Stimulated activated effector memory CD8-positive, alpha-beta T cell treated with anti-CD3 and anti-CD28 coated beads, Interleukin-12 subunit alpha, Interleukin-12 subunit beta, amount 100 ng/mL, for 72 hours (primary cell): Measurements from ENCODE around the gene EME1.

Experiments
- ATAC-seq: fragments of 150-1000 bp; cut with Tn5 transposase; 2 replicates; pipeline ENCODE4 v1.10.0; 2021
- DNase-seq, 2 donors: peaks; one replicate each; pipeline ENCODE4 v3.0.0; 2021 to 2022; ENCODE audit warnings: low spot score in 2 of 2
- H3K27ac Mint-ChIP-seq: one replicate; pipeline ENCODE4 v1.8.0; 2022; ENCODE audit warnings: mild to moderate bottlenecking, mixed read lengths
- H3K36me3 Mint-ChIP-seq: one replicate; pipeline ENCODE4 v1.8.0; 2022; ENCODE audit warnings: mild to moderate bottlenecking, mixed read lengths
- H3K4me1 Mint-ChIP-seq: one replicate; pipeline ENCODE4 v1.8.0; 2022; ENCODE audit warnings: mixed read lengths
- H3K4me3 Mint-ChIP-seq: one replicate; pipeline ENCODE4 v1.8.0; 2022; ENCODE audit warnings: mild to moderate bottlenecking, mixed read lengths
- H3K9me3 Mint-ChIP-seq: one replicate; pipeline ENCODE4 v1.8.0; 2022; ENCODE audit warnings: mixed read lengths

EME1 gene

GRCh38 chr17:50365649-50366393 lies 7.2 kb upstream of the EME1 start:
- H3K27ac Mint-ChIP-seq = no peak overlapping the region
- peaks cover 59% of the 10 kb centered on the region for H3K36me3 Mint-ChIP-seq

GRCh38 chr17:50367401-50367800 lies 5.6 kb upstream of the EME1 start:
- Mint-ChIP-seq H3K4me1 (peaks cover 21% of the 10 kb centered on the region), H3K9me3 (no peaks in the 10 kb centered on the region), H3K36me3 (peaks cover 57% of the 10 kb centered on the region), H3K4me3 (no peak overlapping the region), H3K27ac (peak overlapping the region; percentile 59)
- ATAC-seq (no peak), DNase-seq (no peak)

More at GRCh38 chr17:50365649-50366393, 7.2 kb upstream of the EME1 start:
- ATAC-seq (no peak), DNase-seq (no peak)
- H3K4me3 Mint-ChIP-seq = no peak overlapping the region
- no peaks in the 10 kb centered on the region for H3K9me3 Mint-ChIP-seq
- peaks cover 16% of the 10 kb centered on the region for H3K4me1 Mint-ChIP-seq

- H3K27ac Mint-ChIP-seq = no peak overlapping the region
- H3K36me3 Mint-ChIP-seq = peaks cover 65% of the 10 kb centered on the region
- H3K9me3 Mint-ChIP-seq = no peaks in the 10 kb centered on the region
- peaks cover 35% of the 10 kb centered on the region for H3K4me1 Mint-ChIP-seq
- DNase-seq (no peak), ATAC-seq (no peak)
- no peak overlapping the region for H3K4me3 Mint-ChIP-seq
Observed at GRCh38 chr17:50370052-50370451, 3.0 kb upstream of the EME1 start.

- Mint-ChIP-seq H3K4me1 (peaks cover 28% of the 10 kb centered on the region), H3K36me3 (peaks cover 58% of the 10 kb centered on the region), H3K4me3 (peak overlapping the region; percentile 97), H3K27ac (peak overlapping the region; percentile 100), H3K9me3 (no peaks in the 10 kb centered on the region)
- DNase-seq (no peak), ATAC-seq (no peak)
Observed at GRCh38 chr17:50371526-50371925, 1.5 kb upstream of the EME1 start.

DNA sequence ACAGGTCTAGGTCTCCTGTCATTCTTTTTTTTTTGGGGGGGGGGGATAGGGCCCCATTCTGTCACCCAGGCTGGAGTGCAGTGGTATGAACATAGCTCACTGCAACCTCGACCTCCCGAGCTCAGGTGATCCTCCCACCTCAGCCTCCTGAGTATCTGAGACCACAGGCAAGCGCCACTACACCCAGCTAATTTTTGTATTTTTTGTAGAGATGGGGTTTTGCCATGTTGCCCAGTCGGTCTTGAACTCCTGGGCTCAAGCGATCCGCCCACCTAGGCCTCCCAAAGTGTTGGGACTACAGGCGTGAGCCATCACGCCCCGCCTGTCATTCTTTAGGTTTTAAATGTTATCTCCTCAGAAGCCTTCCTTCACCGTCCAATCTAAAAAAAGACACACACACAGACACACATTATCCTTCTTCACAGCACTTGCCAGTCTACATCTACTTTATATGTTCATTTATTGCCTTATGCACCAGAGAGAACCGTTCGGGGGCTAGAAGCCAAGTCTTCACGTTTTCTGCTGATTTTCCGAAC lies 739 bp upstream of the EME1 start:
- peak overlapping the region; percentile 100 for H3K27ac Mint-ChIP-seq
- no peak for DNase-seq
- ATAC-seq = no peak
- peak overlapping the region; percentile 97 for H3K4me3 Mint-ChIP-seq
- peaks cover 50% of the 10 kb centered on the region for H3K36me3 Mint-ChIP-seq
- H3K4me1 Mint-ChIP-seq = peaks cover 28% of the 10 kb centered on the region
- H3K9me3 Mint-ChIP-seq = no peaks in the 10 kb centered on the region

- Mint-ChIP-seq H3K27ac (peak overlapping the region; percentile 100), H3K4me1 (peaks cover 28% of the 10 kb centered on the region), H3K36me3 (peaks cover 47% of the 10 kb centered on the region), H3K9me3 (no peaks in the 10 kb centered on the region), H3K4me3 (peak overlapping the region; percentile 97)
- no peak for DNase-seq
- ATAC-seq = no peak
Observed at GRCh38 chr17:50373705-50374104, 676 bp downstream of the EME1 start.

GRCh38 chr17:50375858-50376538 lies 3.0 kb downstream of the EME1 start:
- H3K9me3 Mint-ChIP-seq = no peaks in the 10 kb centered on the region
- DNase-seq (no peak), ATAC-seq (no peak)
- H3K27ac Mint-ChIP-seq = no peak overlapping the region
- H3K36me3 Mint-ChIP-seq = peaks cover 40% of the 10 kb centered on the region
- peaks cover 28% of the 10 kb centered on the region for H3K4me1 Mint-ChIP-seq
- no peak overlapping the region for H3K4me3 Mint-ChIP-seq

DNA sequence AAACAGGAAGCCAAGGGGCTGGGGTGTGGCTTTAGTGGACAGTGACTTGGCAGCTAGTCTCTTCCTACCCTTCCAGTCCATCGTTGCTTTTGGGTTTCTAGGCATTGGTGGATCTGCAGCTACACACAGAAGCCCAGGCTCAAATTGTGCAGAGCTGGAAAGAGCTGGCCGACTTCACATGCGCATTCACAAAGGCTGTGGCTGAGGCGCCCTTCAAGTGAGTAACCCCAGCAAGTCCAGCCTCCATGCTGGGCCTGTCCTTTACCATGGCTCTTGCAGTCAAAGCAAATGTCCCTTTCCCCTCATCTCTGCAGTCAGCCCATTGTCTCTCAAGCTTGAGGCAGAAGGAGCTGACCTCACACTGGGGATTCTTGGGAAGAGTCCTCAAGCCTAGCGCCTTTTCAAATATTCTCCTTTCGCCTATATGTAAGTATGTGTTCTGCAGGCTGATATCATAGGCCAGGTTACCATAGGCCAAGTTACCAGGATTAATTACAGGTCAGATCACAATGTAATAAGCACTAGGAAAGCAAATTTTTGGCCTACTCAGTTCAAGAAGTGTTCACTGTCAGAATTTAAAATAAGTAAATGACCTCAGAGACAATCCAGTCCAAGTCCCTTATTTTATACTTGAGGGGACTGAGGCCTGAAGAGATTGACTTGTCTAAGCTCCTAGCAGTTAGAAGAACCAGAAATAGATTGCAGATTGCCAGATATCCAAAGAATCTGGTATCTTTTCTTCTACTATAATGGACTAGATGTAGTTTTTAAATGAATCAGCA lies 6.5 kb downstream of the EME1 start:
- no peak overlapping the region for H3K27ac Mint-ChIP-seq
- peaks cover 58% of the 10 kb centered on the region for H3K36me3 Mint-ChIP-seq
- DNase-seq (no peak), ATAC-seq (no peak)
- H3K9me3 Mint-ChIP-seq = no peaks in the 10 kb centered on the region
- H3K4me1 Mint-ChIP-seq = no peaks in the 10 kb centered on the region
- H3K4me3 Mint-ChIP-seq = no peak overlapping the region

DNA sequence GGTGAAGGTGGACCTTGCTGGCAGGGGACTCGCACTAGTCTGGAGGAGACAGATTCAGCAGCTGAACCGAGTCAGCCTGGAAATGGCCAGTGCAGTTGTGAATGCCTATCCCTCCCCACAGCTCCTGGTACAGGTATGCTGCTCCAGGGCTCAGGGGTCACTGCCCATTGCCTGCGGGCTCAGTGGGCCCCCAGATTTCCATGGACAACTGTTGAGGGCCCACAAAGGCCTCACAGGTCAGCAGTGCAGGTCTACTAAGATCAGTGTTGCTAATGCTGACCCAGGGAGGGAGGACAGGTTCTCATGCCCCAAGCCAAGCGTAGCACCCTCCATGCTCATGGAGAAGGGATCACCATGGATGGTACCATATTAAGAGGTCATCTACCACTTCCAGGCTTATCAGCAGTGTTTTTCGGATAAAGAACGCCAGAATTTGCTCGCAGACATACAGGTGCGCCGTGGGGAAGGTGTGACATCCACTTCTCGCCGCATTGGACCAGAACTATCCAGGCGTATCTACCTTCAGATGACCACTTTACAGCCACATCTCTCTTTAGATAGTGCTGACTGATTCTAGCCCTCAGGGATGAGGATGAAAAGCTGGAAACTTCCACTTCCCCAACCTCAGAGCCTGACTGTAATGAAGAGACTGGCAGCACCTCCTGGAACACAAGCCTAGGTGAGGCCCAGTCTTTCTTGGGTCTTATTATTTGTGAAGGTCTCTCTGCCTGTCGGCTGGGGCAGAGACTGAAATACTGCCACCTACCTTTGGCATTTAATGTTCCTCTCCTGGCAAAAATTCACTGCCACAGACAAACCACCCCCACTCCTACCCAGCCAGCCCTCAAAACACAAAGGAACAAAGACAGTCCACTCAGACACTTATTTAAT lies 7.6 kb downstream of the EME1 start:
- Mint-ChIP-seq H3K4me3 (no peak overlapping the region), H3K27ac (no peak overlapping the region), H3K9me3 (no peaks in the 10 kb centered on the region), H3K4me1 (no peaks in the 10 kb centered on the region), H3K36me3 (peaks cover 69% of the 10 kb centered on the region)
- ATAC-seq (no peak), DNase-seq (no peak)

DNA sequence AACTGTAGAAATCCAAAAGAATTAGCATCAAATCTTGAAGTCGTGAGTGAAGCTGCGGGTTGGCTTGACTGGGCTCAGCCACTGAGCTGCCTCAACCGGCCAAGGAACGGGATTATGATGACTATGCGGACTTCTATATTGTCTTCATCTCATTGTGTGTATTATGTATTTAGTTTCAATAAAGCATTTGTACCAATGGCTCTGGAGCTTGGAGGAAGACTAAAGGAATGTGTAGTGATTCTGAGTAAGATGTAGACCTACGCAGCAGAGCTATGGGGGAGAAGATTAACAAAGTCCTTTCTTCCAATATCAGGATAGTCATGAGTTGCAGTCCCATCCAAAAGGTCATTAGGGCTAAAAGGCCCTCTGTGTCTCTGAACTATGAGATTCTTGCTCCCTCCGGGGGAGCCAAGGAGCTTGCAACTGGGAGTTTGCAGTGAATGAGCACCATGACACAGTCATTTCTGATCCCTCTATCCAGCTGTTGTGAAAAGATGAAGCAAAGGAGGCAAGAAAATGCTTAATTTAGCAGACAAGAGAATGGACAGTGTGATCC lies 8.3 kb downstream of the EME1 start:
- no peaks in the 10 kb centered on the region for H3K4me1 Mint-ChIP-seq
- H3K36me3 Mint-ChIP-seq = peaks cover 76% of the 10 kb centered on the region
- H3K9me3 Mint-ChIP-seq = no peaks in the 10 kb centered on the region
- H3K4me3 Mint-ChIP-seq = no peak overlapping the region
- ATAC-seq (no peak), DNase-seq (no peak)
- H3K27ac Mint-ChIP-seq = peak overlapping the region; percentile 23

- H3K4me3 Mint-ChIP-seq = no peak overlapping the region
- DNase-seq (no peak), ATAC-seq (no peak)
- no peaks in the 10 kb centered on the region for H3K9me3 Mint-ChIP-seq
- peak overlapping the region; percentile 23 for H3K27ac Mint-ChIP-seq
- H3K4me1 Mint-ChIP-seq = no peaks in the 10 kb centered on the region
- H3K36me3 Mint-ChIP-seq = peaks cover 82% of the 10 kb centered on the region
Observed at GRCh38 chr17:50381920-50382319, 8.9 kb downstream of the EME1 start.

DNA sequence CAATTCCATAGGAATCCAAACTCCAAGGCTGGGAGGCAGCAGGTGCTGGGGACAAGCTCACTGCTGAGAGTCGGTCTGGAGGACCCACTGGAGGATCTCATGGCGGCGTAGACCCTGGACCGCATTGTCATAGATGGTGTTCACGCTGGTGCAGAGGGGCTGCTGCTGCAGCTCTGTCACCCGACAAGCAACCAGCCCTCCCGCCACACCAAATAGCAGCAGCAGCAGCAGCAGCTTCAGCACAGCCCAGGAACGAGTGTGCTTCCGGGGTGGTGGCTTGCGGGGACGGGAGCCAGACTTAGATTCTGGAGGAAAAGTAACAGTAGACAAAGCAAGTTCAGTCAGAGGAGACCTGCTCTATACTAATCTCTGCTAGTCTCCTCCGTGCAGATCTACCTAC lies 9.9 kb downstream of the EME1 start:
- Mint-ChIP-seq H3K9me3 (no peaks in the 10 kb centered on the region), H3K27ac (no peak overlapping the region), H3K36me3 (peaks cover 91% of the 10 kb centered on the region), H3K4me1 (no peaks in the 10 kb centered on the region), H3K4me3 (no peak overlapping the region)
- no peak for ATAC-seq
- DNase-seq = no peak

DNA sequence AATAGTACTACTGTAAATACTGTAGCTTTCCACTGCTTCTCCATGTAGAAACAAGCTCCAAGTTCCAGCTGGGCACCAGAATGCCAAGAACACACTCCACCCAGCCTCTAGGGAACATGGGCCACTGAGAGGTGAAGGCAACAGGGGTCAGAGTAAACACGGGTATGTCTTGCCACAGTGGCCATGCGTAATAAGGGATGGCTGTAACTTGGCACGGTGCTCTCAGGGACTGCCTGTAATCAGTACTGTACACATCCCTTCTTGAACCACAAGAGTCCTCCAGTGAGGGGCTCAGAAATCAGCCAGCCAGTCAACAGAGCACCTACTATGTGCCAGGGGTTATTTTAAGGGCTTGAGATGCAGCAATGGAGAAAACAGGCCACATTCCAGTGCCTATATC lies 13.5 kb downstream of the EME1 start:
- no peak overlapping the region for H3K4me3 Mint-ChIP-seq
- no peaks in the 10 kb centered on the region for H3K4me1 Mint-ChIP-seq
- peaks cover 99% of the 10 kb centered on the region for H3K36me3 Mint-ChIP-seq
- no peak for ATAC-seq
- H3K27ac Mint-ChIP-seq = peak overlapping the region; percentile 48
- no peak for DNase-seq
- H3K9me3 Mint-ChIP-seq = no peaks in the 10 kb centered on the region

DNA sequence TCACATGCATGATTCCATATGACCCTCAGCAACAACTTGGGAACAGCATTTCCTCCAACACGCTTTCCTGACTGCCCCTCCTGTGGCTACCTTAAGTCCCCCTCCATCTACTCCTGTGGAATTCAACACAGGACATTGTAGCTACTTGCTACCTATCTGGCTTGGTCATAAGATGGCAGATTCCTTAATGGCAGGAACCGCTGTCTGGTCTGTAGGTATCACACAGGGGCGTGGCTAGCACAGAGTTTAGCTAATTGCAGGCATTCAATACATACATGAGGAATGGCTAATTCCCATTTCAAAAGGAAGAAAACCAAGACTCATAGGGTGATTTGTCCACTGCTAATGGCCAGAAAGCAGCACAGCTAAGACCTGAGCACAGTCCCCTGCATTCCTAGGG lies 15.7 kb downstream of the EME1 start:
- ATAC-seq (no peak), DNase-seq (no peak)
- no peaks in the 10 kb centered on the region for H3K9me3 Mint-ChIP-seq
- H3K4me3 Mint-ChIP-seq = no peak overlapping the region
- peaks cover 100% of the 10 kb centered on the region for H3K36me3 Mint-ChIP-seq
- H3K27ac Mint-ChIP-seq = no peak overlapping the region
- H3K4me1 Mint-ChIP-seq = peaks cover 9% of the 10 kb centered on the region
